IPS-20b (cell line): Measurements from ENCODE around the gene GAGE12F.

Experiments used
- H3K27ac ChIP-seq: one replicate; pipeline ENCODE4 v1.5.1; 2013; ENCODE audit warnings: low read length
- H3K27me3 ChIP-seq: 2 replicates; pipeline ENCODE4 v1.6.1; 2013; ENCODE audit warnings: mild to moderate bottlenecking, low read length, inconsistent platforms; ENCODE audit not compliant: insufficient read depth
- H3K36me3 ChIP-seq: 2 replicates; pipeline ENCODE4 v1.6.1; 2013; ENCODE audit warnings: low read depth, mild to moderate bottlenecking, inconsistent platforms, low read length, moderate library complexity; ENCODE audit not compliant: insufficient read depth
- H3K4me1 ChIP-seq: 2 replicates; pipeline ENCODE4 v1.6.1; 2013; ENCODE audit warnings: mild to moderate bottlenecking, control low read depth, inconsistent platforms, low read length, moderate library complexity; ENCODE audit not compliant: insufficient read depth
- H3K4me3 ChIP-seq: 2 replicates; pipeline ENCODE4 v1.5.1; 2013; ENCODE audit warnings: mild to moderate bottlenecking, low read length, inconsistent platforms
- H3K9ac ChIP-seq: 2 replicates; pipeline ENCODE4 v1.6.1; 2013; ENCODE audit warnings: low read depth, mild to moderate bottlenecking, inconsistent platforms, low read length, moderate library complexity
- H3K9me3 ChIP-seq: 2 replicates; pipeline ENCODE4 v1.6.1; 2013; ENCODE audit warnings: mild to moderate bottlenecking, low read depth, low read length, inconsistent platforms; ENCODE audit not compliant: insufficient read depth

The GAGE12F gene

DNA sequence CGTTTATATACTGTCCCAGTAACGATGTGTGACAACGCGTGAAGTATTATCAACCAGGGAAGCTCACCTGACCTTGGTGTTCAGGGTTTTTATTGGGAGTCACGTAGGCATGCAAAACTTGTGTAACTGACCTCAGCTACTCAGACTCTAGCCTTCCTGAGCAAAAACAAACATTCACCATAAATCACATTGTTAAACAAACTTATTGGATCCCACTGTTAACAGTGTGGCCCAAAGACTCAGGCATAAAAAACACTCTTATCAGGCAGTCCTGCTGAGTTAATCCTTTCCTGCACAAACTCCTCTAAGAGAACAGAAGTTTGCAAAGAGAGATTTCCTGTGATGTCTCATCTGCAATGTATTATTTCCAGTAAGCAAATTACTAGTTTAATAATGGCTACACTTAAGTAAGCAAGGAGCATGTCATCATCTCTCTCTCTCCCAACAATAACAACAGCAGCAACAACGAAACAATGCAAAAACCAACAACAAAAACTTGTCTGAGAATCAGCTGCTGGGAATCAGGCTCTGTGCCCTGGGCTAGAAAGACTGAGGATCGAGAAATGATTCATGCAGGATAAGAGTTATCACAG, 50.2 kb downstream of the GAGE12F start:
- Histone ChIP-seq H3K9me3 (no peaks in the 10 kb centered on the region), H3K36me3 (no peaks in the 10 kb centered on the region), H3K4me3 (no peak overlapping the region), H3K27ac (no peak overlapping the region), H3K27me3 (no peaks in the 10 kb centered on the region), H3K9ac (no peak overlapping the region), H3K4me1 (no peaks in the 10 kb centered on the region)
